LNCAP (cell line): ENCODE results near the gene MROH9.

Experiments
- TF ChIP-seq, protein P1 (sequence below): fragments of 450-650 bp; IDR thresholded peaks from 2 replicates; pipeline ENCODE4 v1.5.1; 2017; ENCODE audit warnings: mild to moderate bottlenecking

Gene MROH9

DNA sequence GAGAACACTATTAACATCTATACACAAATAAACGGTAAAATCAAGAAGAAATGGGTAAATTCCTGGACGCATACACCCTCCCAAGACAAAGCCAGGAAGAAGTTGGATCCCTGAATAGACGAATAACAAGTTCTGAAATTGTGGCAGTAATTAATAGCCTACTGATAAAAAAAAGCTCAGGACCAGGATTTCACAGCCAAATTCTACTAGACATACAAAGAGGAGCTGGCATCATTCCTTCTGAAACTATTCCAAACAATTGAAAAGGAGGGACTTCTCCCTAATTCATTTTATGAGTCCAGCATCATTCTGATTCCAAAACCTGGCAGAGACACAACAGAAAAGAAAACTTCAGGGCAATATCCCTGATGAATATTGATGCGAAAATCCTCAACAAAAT lies 84.6 kb downstream of the MROH9 start:
- TF ChIP-seq, protein P1, sequence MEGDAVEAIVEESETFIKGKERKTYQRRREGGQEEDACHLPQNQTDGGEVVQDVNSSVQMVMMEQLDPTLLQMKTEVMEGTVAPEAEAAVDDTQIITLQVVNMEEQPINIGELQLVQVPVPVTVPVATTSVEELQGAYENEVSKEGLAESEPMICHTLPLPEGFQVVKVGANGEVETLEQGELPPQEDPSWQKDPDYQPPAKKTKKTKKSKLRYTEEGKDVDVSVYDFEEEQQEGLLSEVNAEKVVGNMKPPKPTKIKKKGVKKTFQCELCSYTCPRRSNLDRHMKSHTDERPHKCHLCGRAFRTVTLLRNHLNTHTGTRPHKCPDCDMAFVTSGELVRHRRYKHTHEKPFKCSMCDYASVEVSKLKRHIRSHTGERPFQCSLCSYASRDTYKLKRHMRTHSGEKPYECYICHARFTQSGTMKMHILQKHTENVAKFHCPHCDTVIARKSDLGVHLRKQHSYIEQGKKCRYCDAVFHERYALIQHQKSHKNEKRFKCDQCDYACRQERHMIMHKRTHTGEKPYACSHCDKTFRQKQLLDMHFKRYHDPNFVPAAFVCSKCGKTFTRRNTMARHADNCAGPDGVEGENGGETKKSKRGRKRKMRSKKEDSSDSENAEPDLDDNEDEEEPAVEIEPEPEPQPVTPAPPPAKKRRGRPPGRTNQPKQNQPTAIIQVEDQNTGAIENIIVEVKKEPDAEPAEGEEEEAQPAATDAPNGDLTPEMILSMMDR = no peak

DNA sequence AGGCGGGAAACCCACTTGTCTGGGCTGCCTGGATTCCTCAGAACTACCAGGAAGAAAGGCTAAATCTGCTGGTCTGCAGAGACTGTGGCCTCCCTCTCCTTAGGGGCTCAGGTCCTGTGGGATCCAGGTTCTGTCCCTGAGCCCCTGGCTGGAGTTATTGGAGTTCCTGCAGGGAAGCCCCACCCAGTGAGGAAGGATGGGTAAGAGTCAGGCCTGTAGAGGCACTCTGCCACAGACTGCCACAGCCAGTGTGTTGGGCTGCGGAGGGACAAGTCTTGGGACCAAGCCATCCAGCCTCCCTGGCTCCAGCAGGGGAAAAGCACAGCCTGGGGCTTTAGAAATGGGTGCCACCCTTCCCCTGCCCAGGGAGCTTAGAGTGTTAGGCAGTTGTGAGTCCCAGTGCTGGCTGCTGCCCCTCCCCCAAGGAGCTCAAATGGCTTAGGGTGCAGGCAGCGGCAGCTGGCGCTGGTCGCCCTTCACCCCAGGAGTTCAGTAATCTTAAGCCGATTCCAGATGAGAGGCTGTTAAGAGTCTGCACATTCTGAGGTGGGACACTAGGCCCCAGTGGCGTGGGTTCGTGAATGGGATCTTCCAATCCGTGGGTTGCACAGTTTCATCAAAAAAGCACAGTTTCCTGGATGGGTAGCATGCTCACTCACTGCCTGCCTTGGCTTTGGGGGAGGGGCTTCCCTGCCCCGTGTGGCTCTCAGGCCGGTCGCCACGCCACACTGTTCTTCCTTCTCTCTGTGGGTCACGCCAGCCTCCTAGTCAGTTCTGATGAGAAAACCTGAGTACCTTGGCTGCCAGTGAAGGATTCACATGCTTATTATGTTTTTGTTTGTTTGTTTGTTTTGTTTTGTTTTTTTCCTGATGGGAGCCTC lies 97.7 kb downstream of the MROH9 start:
- TF ChIP-seq, protein P1 = no peak

DNA sequence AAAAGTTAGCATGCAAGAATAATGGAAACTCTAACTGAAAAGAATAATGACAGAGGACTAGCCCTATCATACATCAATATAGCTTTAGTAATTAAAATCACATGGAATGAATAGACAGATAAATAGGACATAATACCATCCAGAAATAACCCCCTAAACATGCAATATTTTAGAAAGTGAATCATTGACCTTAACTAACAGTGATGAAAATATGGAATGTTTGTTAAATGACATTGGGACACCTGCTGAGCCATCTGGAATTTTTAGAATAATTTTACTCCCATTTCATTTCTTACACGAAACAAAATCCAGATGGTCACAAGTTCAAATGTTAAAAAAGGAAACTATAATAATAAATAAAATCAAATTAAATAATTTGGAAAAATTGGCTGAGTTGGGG lies 102.3 kb downstream of the MROH9 start:
- TF ChIP-seq, protein P1 = no peak

DNA sequence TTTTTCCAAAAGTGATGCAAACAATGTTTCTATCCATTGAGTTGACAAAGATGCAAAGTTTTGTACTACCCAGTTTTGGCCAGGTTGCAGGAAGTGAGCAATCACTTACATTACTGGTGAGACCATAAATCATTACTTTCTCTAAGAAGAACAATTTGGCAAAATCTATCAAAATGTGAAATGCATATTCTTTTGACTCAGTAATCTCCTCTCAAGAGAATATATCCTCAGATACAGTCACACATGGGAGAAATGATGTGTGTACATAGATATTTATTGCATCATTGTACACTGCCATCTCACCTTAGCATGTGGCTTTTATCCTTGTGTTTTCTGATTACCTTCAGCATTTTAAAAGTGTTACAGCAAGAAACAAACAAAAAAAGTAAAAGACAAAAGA lies 103.0 kb downstream of the MROH9 start:
- TF ChIP-seq, protein P1 = no peak

DNA sequence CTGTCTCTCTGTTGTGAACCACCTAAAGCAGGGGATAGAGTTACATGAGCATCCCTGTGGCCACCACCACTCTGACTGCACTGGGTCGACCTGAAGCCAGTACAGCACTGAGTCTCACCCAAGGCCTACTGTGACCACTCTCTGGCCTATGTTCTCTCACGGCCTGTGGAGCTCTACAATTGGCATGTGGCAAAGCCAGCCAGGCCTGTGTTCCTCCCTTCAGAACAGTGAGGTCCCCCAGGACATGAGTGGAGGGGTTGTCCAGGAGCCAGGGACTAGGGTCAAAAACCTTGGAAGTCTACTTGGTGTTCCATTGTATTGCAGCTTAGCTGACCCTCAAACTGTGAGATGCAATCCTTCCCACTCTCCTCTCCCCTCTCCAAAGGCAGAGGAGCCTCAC lies 112.7 kb downstream of the MROH9 start:
- TF ChIP-seq, protein P1 = no peak

DNA sequence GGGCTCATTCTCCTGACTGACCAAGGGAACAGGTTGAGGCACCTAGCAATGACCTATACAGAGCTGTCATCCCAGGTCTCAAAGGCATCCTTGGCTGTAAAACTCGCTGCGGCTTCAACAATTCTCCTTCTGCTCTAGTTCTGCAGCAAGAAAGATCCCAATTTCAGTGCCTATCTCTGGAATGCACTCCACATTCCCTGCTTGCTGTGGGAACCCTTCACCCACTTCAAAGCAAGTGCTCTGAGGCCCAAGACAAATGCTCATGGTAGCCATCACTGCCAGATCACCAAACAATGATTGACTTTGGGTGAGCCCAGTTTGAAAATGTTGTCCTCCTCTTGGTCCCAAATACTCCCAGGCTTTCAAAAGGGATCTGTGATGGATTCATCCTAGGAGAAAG lies 117.6 kb downstream of the MROH9 start:
- TF ChIP-seq, protein P1 = no peak

DNA sequence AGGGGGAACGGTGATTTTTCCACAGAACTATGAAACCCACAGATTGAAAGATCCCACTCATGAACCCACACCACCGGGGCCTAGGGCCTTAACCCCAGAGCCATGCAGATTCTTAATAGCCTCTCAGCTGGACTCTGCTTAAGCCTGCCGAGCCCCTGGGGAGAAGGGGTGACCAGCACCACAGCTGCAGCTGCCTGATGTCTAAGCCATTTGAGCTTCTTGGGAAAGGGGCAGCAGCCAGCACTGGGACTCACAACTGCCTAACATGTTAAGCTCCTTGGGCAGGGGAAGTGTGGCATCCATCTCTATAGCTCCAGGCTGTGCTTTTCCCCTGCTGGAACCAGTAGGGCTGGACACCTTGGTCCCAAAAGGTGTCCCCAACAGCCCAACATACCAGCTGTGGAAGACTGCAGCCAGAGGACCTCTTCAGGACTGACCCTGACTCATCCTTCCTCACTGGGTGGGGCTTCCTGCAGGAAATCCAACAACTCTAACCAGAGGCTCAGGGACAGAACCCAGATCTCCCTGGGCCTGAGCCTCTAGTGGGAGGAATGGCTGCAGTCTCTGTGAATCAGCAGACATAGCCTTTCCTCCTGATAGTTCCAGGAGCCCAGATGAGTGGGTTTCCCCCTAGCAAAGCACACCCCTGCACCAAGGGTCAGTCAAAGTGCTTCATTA lies 120.8 kb downstream of the MROH9 start:
- TF ChIP-seq, protein P1 = no peak
